ENCODE measurements around the gene HEG1.

GRCh38 chr3:125098611-125099291 lies 43.0 kb upstream of the HEG1 start:
- TF ChIP-seq, protein P1, sequence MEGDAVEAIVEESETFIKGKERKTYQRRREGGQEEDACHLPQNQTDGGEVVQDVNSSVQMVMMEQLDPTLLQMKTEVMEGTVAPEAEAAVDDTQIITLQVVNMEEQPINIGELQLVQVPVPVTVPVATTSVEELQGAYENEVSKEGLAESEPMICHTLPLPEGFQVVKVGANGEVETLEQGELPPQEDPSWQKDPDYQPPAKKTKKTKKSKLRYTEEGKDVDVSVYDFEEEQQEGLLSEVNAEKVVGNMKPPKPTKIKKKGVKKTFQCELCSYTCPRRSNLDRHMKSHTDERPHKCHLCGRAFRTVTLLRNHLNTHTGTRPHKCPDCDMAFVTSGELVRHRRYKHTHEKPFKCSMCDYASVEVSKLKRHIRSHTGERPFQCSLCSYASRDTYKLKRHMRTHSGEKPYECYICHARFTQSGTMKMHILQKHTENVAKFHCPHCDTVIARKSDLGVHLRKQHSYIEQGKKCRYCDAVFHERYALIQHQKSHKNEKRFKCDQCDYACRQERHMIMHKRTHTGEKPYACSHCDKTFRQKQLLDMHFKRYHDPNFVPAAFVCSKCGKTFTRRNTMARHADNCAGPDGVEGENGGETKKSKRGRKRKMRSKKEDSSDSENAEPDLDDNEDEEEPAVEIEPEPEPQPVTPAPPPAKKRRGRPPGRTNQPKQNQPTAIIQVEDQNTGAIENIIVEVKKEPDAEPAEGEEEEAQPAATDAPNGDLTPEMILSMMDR (conservative IDR thresholded peaks at IDR 0.05) = no peak
- TF ChIP-seq ZFX (IDR thresholded peaks at IDR 0.05) = no peak

Data from C4-2B (cell line).